Forelimb muscle (tissue), 1 donor: ENCODE measurements around the gene AREG. TPM values are rescaled to one million over a fixed set of nuclear protein-coding genes. Genes with fewer than 3 reads are reported as not detected.

Experiments
- DNase-seq: peaks from one replicate; pipeline ENCODE4 v3.0.0-alpha.2; 2013; ENCODE audit warnings: low read depth
- polyA plus RNA-seq: library from polyadenylated mRNA; unstranded; fragments of 120-200 nt; gene quantifications from one replicate; pipeline ENCODE4 v1.2.1, GENCODE V29; 2013; ENCODE audit not compliant: insufficient read length

AREG gene
- polyA plus RNA-seq, 1 donor, result not detected

GRCh38 chr4:74433043-74433442, 11.9 kb upstream of the AREG start:
- DNase-seq, result no peak

- no peak for DNase-seq
These were observed 11.3 kb upstream of the AREG start for GRCh38 chr4:74433541-74434172.

GRCh38 chr4:74435296-74435695, 9.6 kb upstream of the AREG start:
- no peak for DNase-seq

GRCh38 chr4:74437866-74438265, 7.1 kb upstream of the AREG start:
- no peak for DNase-seq

GRCh38 chr4:74438661-74439060, 6.3 kb upstream of the AREG start:
- no peak for DNase-seq

- DNase-seq, result no peak
These were observed 5.0 kb upstream of the AREG start for GRCh38 chr4:74439952-74440351.

GRCh38 chr4:74440356-74440755, 4.6 kb upstream of the AREG start:
- DNase-seq, result no peak

GRCh38 chr4:74441744-74442143, 3.2 kb upstream of the AREG start:
- no peak for DNase-seq

- no peak for DNase-seq
These were observed 1.4 kb downstream of the AREG start for GRCh38 chr4:74446193-74446868.

GRCh38 chr4:74446896-74447295, 2.0 kb downstream of the AREG start:
- DNase-seq, result no peak

- DNase-seq, result no peak
These were observed 2.8 kb downstream of the AREG start for GRCh38 chr4:74447636-74448233.

GRCh38 chr4:74449571-74450297, 4.8 kb downstream of the AREG start:
- no peak for DNase-seq

- DNase-seq, result no peak
These were observed 5.4 kb downstream of the AREG start for GRCh38 chr4:74450298-74450683.

GRCh38 chr4:74451214-74451661, 6.3 kb downstream of the AREG start:
- no peak for DNase-seq

GRCh38 chr4:74453037-74453635, 8.2 kb downstream of the AREG start:
- no peak for DNase-seq

GRCh38 chr4:74453829-74454742, 9.2 kb downstream of the AREG start:
- no peak for DNase-seq

- DNase-seq, result no peak
These were observed 10.6 kb downstream of the AREG start for GRCh38 chr4:74455361-74456055.

- no peak for DNase-seq
These were observed 11.3 kb downstream of the AREG start for GRCh38 chr4:74456056-74456744.

GRCh38 chr4:74456849-74457395, 12.0 kb downstream of the AREG start:
- DNase-seq, result no peak
